Kidney (tissue), 14 donors: Measurements from ENCODE around the gene C19orf85. TPM values are rescaled to one million over a fixed set of nuclear protein-coding genes. Genes with fewer than 3 reads are reported as not detected.

ENCODE experiments used
- DNase-seq, 5 donors: peaks; one replicate each; pipeline ENCODE4 v3.0.0-alpha.2; 2013 to 2020
- FAIRE-seq: peaks from 2 replicates; lab custom pipeline; 2012; peaks lifted over from hg19 to GRCh38; lab: Jason Lieb, UNC
- H3K27ac ChIP-seq, 2 donors: one replicate each; pipeline ENCODE4 v1.7.0; 2013; ENCODE audit warnings: low read depth in 2 of 2, low read length in 2 of 2, inconsistent platforms in 1 of 2
- H3K27me3 ChIP-seq: one replicate; pipeline ENCODE4 v1.7.1; 2013; ENCODE audit warnings: low read length, inconsistent platforms; ENCODE audit not compliant: control insufficient read depth, insufficient read depth
- H3K36me3 ChIP-seq, 3 donors: one replicate each; pipeline versions ENCODE4 v1.7.0 to v1.7.1; 2013; ENCODE audit warnings: low read length in 3 of 3, control low read depth in 1 of 3, inconsistent platforms in 1 of 3; ENCODE audit not compliant: insufficient read depth in 3 of 3, control insufficient read depth in 2 of 3
- H3K4me1 ChIP-seq, 3 donors: one replicate each; pipeline versions ENCODE4 v1.7.0 to v1.7.1; 2013; ENCODE audit warnings: low read length in 3 of 3, inconsistent platforms in 1 of 3, low read depth in 1 of 3; ENCODE audit not compliant: control insufficient read depth in 2 of 3, insufficient read depth in 2 of 3
- H3K4me3 ChIP-seq, 3 donors: one replicate each; pipeline versions ENCODE4 v1.7.0 to v1.8.1; 2013; ENCODE audit warnings: low read length in 3 of 3, control low read depth in 1 of 3, inconsistent platforms in 1 of 3
- H3K9ac ChIP-seq, 3 donors: one replicate each; pipeline versions ENCODE4 v1.7.0 to v1.7.1; 2013; ENCODE audit warnings: low read length in 3 of 3, control low read depth in 1 of 3, inconsistent platforms in 1 of 3
- H3K9me3 ChIP-seq, 3 donors: one replicate each; pipeline versions ENCODE4 v1.7.0 to v1.7.1; 2013; ENCODE audit warnings: low read length in 3 of 3, control low read depth in 1 of 3, inconsistent platforms in 1 of 3; ENCODE audit not compliant: control insufficient read depth in 2 of 3, insufficient read depth in 1 of 3
- CTCF ChIP-seq: IDR thresholded peaks from 3 replicates; pipeline ENCODE4 v1.5.1; 2012; ENCODE audit warnings: mild to moderate bottlenecking, moderate library complexity, borderline replicate concordance; ENCODE audit not compliant: insufficient read depth; ENCODE audit errors: extremely low read depth
- intact Hi-C: fragments of 100-400 bp; cut with DNase I; formaldehyde crosslinking; loops from one replicate; pipeline ENCODE4 v1.11.1; 2022
- polyA plus RNA-seq: library from polyadenylated mRNA; stranded (reverse); fragments of 350-450 nt; fragmentation: Illumina TruSeq; extraction: RNeasy Lipid Tissue Mini Kit (QIAGEN cat#74804); gene quantifications from one replicate; pipeline ENCODE4 v1.2.3, GENCODE V29; 2014; ENCODE audit warnings: low read depth, low replicate concordance; ENCODE audit not compliant: insufficient read depth
- total RNA-seq: library from RNA; stranded (reverse); fragmentation: NEBNext Ultra II Directional; extraction: Animal tissue kit (Norgen Biotek cat#: 25700); gene quantifications from one replicate; pipeline ENCODE4 v1.2.1, GENCODE V29; 2021
- donor health status: control.
- donor health status: control.
- donor health status: control.
- donor health status: control.
- donor health status: control.
- donor health status: DM: yes; HTN: yes; CAD: no.
- donor health status: Normal renal cell carcinoma (clear cell type).

Gene C19orf85
- total and polyA plus RNA-seq, 2 donors from 2014 or later = not detected

DNA sequence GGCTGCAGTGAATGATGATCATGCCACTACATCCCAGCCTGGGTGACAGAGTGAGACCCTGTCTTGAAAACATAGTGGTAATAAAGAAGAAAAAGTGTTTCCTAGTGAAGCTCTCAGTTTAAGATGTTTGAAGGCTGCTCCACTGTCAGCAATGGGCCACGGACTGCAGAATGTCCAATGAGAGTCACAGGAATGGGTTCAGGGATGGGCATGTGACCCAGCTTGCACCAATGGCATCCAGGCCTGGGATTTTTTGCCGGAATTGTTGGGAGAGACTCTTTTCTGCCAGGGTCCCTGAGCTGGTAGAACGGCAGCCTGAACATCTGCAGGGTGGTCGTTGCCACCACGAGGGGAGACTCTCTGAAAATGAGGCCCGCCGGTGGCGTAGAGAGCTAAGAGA, 27.7 kb downstream of the C19orf85 start:
- Histone ChIP-seq H3K4me3 (no peak overlapping the region), H3K27ac (no peak overlapping the region), H3K9me3 (no peaks in the 10 kb centered on the region), H3K9ac (no peak overlapping the region), H3K36me3 (no peaks in the 10 kb centered on the region), H3K4me1 (peaks cover 0 to 3% (median 0%) of the 10 kb centered on the region in 3 donors), H3K27me3 (peaks cover 33% of the 10 kb centered on the region)
- no peak for DNase-seq
- intact Hi-C loops = no loop called here
- FAIRE-seq = no peak
- no peak for TF ChIP-seq CTCF

DNA sequence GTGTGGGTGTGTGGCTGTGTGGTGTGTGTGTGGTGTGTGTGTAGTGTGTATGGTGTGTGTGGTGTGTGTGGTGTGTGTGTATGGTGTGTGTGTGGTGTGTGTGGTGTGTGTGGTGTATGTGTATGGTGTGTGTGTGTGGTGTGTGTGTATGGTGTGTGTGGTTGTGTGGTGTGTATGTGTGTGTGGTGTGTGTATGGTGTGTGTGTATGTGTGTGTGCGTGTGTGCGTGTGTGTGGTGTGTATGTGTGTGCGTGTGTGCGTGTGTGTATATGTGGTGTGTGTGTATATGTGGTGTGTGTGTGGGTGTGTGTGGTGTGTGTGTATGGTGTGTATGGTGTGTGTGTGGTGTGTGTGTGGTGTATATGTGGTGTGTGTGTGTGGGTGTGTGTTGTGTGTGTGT, 29.5 kb downstream of the C19orf85 start:
- intact Hi-C loops = no loop called here
- DNase-seq = no peak
- Histone ChIP-seq H3K9ac (no peak overlapping the region), H3K27me3 (peaks cover 18% of the 10 kb centered on the region), H3K36me3 (no peaks in the 10 kb centered on the region), H3K27ac (no peak overlapping the region), H3K4me1 (no peaks in the 10 kb centered on the region), H3K4me3 (peak overlapping the region in 1 of 3 donors; percentile 6), H3K9me3 (no peaks in the 10 kb centered on the region)
- FAIRE-seq = no peak
- TF ChIP-seq CTCF = no peak

- Histone ChIP-seq H3K9me3 (no peaks in the 10 kb centered on the region), H3K27ac (no peak overlapping the region), H3K4me1 (no peaks in the 10 kb centered on the region), H3K27me3 (peaks cover 17% of the 10 kb centered on the region), H3K4me3 (peak overlapping the region in 1 of 3 donors; percentile 21), H3K36me3 (no peaks in the 10 kb centered on the region), H3K9ac (no peak overlapping the region)
- intact Hi-C loops = no loop called here
- no peak for TF ChIP-seq CTCF
- FAIRE-seq = no peak
- DNase-seq = no peak
Measured at GRCh38 chr19:55434356-55434919, 30.1 kb downstream of the C19orf85 start.

DNA sequence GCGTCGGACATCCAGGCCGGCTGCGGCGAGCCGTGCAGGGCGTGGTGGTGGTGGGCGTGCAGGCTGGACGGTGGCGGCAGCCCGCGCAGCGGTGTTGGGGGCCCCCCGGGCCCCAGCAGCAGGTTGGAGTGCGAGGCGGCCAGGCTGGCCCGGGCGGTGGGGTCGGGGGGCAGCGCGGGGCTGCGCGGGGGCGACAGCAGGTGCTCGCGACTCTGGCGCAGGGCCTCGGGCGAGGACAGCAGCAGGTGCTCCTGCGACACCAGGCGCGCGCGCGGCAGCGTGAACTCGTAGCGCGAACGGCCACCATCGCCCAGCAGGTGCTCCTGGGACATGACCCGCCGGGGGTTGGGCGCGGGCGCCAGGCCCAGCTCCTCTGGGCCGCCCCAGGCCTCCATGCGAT, 31.3 kb downstream of the C19orf85 start:
- Histone ChIP-seq H3K27me3 (peaks cover 12% of the 10 kb centered on the region), H3K9ac (no peak overlapping the region), H3K9me3 (no peaks in the 10 kb centered on the region), H3K4me1 (no peaks in the 10 kb centered on the region), H3K36me3 (no peaks in the 10 kb centered on the region), H3K4me3 (no peak overlapping the region), H3K27ac (no peak overlapping the region)
- intact Hi-C loops = no loop called here
- no peak for DNase-seq
- no peak for TF ChIP-seq CTCF
- no peak for FAIRE-seq
